ENCODE results near the gene KRI1.

KRI1 gene
- 62.7 to 114 (median 84.3) reads per million in 3 experiments for total RNA-seq

- peak; percentile 99 for DNase-seq
Measured at GRCh38 chr19:10565567-10566407, at the start of gene KRI1. KRI1 (minus strand) TSS chr19:10566010; CDS start chr19:10565999, 11 bp downstream.

GRCh38 chr19:10612499-10613119 lies 46.8 kb upstream of the KRI1 start:
- DNase-seq: no peak

- no peak for DNase-seq
Measured at GRCh38 chr19:10611907-10612306, 46.1 kb upstream of the KRI1 start.

GRCh38 chr19:10604460-10604980 lies 38.7 kb upstream of the KRI1 start:
- no peak for DNase-seq

GRCh38 chr19:10603873-10604459 lies 38.2 kb upstream of the KRI1 start:
- peak; percentile 42 for DNase-seq

- peak; percentile 79 for DNase-seq
Measured at GRCh38 chr19:10603084-10603872, 37.5 kb upstream of the KRI1 start.

GRCh38 chr19:10602330-10603083 lies 36.7 kb upstream of the KRI1 start:
- peak; percentile 75 for DNase-seq

- no peak for DNase-seq
Measured at GRCh38 chr19:10601999-10602329, 36.2 kb upstream of the KRI1 start.

- DNase-seq: no peak
Measured at GRCh38 chr19:10600149-10600548, 34.3 kb upstream of the KRI1 start.

- no peak for DNase-seq
Measured at GRCh38 chr19:10593820-10594637, 28.2 kb upstream of the KRI1 start.

- DNase-seq: no peak
Measured at GRCh38 chr19:10593148-10593547, 27.3 kb upstream of the KRI1 start.

GRCh38 chr19:10587839-10588150 lies 22.0 kb upstream of the KRI1 start:
- DNase-seq: no peak

- no peak for DNase-seq
Measured at GRCh38 chr19:10587022-10587838, 21.4 kb upstream of the KRI1 start, which contains the start of gene AP1M2. AP1M2 (minus strand) TSS chr19:10587312; CDS start chr19:10587231, 81 bp downstream.

- no peak for DNase-seq
Measured at GRCh38 chr19:10586396-10586795, 20.6 kb upstream of the KRI1 start.

- DNase-seq: no peak
Measured at GRCh38 chr19:10583036-10583776, 17.4 kb upstream of the KRI1 start.

- no peak for DNase-seq
Measured at GRCh38 chr19:10582091-10582490, 16.3 kb upstream of the KRI1 start.

- DNase-seq: peak; percentile 80
Measured at GRCh38 chr19:10580979-10581631, 15.3 kb upstream of the KRI1 start.

- no peak for DNase-seq
Measured at GRCh38 chr19:10577951-10578350, 12.1 kb upstream of the KRI1 start.

Data from central memory CD4-positive, alpha-beta T cell (primary cell).